WERI-Rb-1 (cell line): Measurements from ENCODE around the gene B4GALT3.

Experiments
- DNase-seq: peaks from one replicate; pipeline ENCODE4 v3.0.0-alpha.2; 2020
- H3K27ac ChIP-seq: fragments of 250-450 bp; sonication (Bioruptor Pico); 2 replicates; pipeline ENCODE4 v1.5.1; 2020; ENCODE audit warnings: mild to moderate bottlenecking, moderate library complexity
- H3K27me3 ChIP-seq: fragments of 250-450 bp; sonication (Bioruptor Pico); 2 replicates; pipeline ENCODE4 v1.5.1; 2021; ENCODE audit warnings: mild to moderate bottlenecking, low read depth, moderate library complexity; ENCODE audit not compliant: insufficient read depth, severe bottlenecking
- H3K36me3 ChIP-seq: fragments of 250-450 bp; sonication (Bioruptor Pico); 2 replicates; pipeline ENCODE4 v1.5.1; 2020; ENCODE audit warnings: mild to moderate bottlenecking, moderate library complexity
- H3K4me3 ChIP-seq: 2 replicates; pipeline ENCODE4 v1.5.1; 2011; ENCODE audit warnings: low read depth, mild to moderate bottlenecking, control low read depth, low read length
- H3K9me3 ChIP-seq: fragments of 250-450 bp; sonication (Bioruptor Pico); 2 replicates; pipeline ENCODE4 v1.5.1; 2021; ENCODE audit warnings: mild to moderate bottlenecking, moderate library complexity; ENCODE audit not compliant: severe bottlenecking
- TF ChIP-seq, protein P1 (sequence below): IDR thresholded peaks from 2 replicates; pipeline ENCODE4 v1.5.1; 2011; ENCODE audit warnings: low read depth, mild to moderate bottlenecking, control low read depth, inconsistent platforms, low read length

The B4GALT3 gene

GRCh38 chr1:161137881-161138280 lies 39.4 kb downstream of the B4GALT3 start:
- H3K9me3 ChIP-seq, result no peaks in the 10 kb centered on the region
- H3K27me3 ChIP-seq, result no peaks in the 10 kb centered on the region
- DNase-seq, result no peak
- H3K27ac ChIP-seq, result no peak overlapping the region
- H3K36me3 ChIP-seq, result peaks cover 11% of the 10 kb centered on the region
- TF ChIP-seq, protein P1, sequence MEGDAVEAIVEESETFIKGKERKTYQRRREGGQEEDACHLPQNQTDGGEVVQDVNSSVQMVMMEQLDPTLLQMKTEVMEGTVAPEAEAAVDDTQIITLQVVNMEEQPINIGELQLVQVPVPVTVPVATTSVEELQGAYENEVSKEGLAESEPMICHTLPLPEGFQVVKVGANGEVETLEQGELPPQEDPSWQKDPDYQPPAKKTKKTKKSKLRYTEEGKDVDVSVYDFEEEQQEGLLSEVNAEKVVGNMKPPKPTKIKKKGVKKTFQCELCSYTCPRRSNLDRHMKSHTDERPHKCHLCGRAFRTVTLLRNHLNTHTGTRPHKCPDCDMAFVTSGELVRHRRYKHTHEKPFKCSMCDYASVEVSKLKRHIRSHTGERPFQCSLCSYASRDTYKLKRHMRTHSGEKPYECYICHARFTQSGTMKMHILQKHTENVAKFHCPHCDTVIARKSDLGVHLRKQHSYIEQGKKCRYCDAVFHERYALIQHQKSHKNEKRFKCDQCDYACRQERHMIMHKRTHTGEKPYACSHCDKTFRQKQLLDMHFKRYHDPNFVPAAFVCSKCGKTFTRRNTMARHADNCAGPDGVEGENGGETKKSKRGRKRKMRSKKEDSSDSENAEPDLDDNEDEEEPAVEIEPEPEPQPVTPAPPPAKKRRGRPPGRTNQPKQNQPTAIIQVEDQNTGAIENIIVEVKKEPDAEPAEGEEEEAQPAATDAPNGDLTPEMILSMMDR, result no peak
- H3K4me3 ChIP-seq, result no peak overlapping the region

- Histone ChIP-seq H3K27me3 (no peaks in the 10 kb centered on the region), H3K9me3 (no peaks in the 10 kb centered on the region), H3K36me3 (peaks cover 35% of the 10 kb centered on the region), H3K4me3 (peak overlapping the region; percentile 79), H3K27ac (peak overlapping the region; percentile 95)
- DNase-seq, result no peak
- TF ChIP-seq, protein P1, result no peak
Observed at GRCh38 chr1:161133220-161133740, 44.0 kb downstream of the B4GALT3 start.

DNA sequence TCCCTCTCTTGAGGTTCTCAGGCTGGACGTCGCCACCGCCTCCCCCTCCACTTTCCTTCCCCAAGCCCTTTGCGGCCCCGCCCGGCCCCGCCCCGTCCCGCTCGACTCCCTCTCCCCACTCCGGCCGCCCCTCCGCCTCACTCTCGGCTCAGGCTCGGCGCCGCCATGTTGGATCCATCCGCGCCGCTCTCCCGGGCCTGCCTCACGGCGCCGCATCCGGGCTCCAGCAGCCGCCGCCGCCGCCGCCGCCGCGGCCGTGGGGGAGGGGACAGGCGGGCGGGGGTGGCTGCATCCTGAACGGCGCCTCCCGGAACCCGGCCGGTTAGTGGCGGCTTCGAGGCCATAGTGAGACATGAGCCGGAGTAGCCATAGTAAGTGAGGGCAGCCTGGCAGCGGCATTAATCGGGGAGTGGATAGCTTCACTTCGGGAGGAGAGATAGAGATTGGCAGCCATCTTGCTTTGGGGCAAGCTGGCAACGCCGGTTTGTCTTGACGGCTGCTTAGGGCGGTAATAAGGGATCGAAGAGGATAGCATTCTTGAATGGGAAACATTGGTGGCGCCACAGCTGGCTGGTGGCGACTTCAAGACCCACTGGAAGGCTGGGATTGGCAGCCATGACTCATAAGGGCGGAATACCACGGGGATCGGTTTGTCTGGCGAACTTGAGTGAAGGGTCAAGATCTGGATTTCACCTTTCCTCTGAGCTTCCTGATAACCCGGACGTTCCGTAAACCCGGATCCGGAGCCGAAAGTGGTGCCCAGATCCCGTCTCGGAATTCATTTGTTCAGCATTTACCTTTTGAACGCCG lies 44.7 kb downstream of the B4GALT3 start, which contains the start of gene DEDD:
DEDD (minus strand) TSS at position 258 of the 810 bp plus-strand sequence. CDS start 8,205 bp downstream, outside the sequence.
- Histone ChIP-seq H3K27ac (peak within 1 kb of the TSS; percentile 95), H3K9me3 (no peaks in the 10 kb centered on the region), H3K4me3 (peak within 1 kb of the TSS; percentile 79), H3K27me3 (no peaks in the 10 kb centered on the region), H3K36me3 (peaks cover 41% of the 10 kb centered on the region)
- peak; percentile 99 for DNase-seq
- TF ChIP-seq, protein P1, result peak; percentile 37

- TF ChIP-seq, protein P1, result no peak
- DNase-seq, result no peak
- H3K27me3 ChIP-seq, result no peaks in the 10 kb centered on the region
Observed at GRCh38 chr1:161131523-161132409, 45.5 kb downstream of the B4GALT3 start.

GRCh38 chr1:161130266-161130665 lies 47.0 kb downstream of the B4GALT3 start:
- no peak overlapping the region for H3K27ac ChIP-seq
- H3K9me3 ChIP-seq, result no peaks in the 10 kb centered on the region
- no peaks in the 10 kb centered on the region for H3K27me3 ChIP-seq
- H3K4me3 ChIP-seq, result no peak overlapping the region
- H3K36me3 ChIP-seq, result peaks cover 63% of the 10 kb centered on the region
- TF ChIP-seq, protein P1, result no peak
- no peak for DNase-seq

More at GRCh38 chr1:161131523-161132409, 45.5 kb downstream of the B4GALT3 start:
- Histone ChIP-seq H3K9me3 (no peaks in the 10 kb centered on the region), H3K36me3 (peaks cover 50% of the 10 kb centered on the region), H3K27ac (peak overlapping the region; percentile 95), H3K4me3 (peak overlapping the region; percentile 79)
